Type B pancreatic cell (in vitro differentiated cells): Measurements from ENCODE around the gene B9D1. TPM values are rescaled to one million over a fixed set of nuclear protein-coding genes. Genes with fewer than 3 reads are reported as not detected.
A peak's percentile ranks its signal among the peaks of the same experiment; 100 is the strongest.

Experiments used
- DNase-seq: peaks from one replicate; pipeline ENCODE4 v3.0.0; 2021; ENCODE audit warnings: mixed read lengths; ENCODE audit not compliant: unreplicated experiment; ENCODE audit errors: extremely low spot score
- H3K27ac Mint-ChIP-seq: 2 replicates; pipeline ENCODE4 v1.8.0; 2021; ENCODE audit warnings: mild to moderate bottlenecking, mixed read lengths
- H3K27me3 Mint-ChIP-seq: 2 replicates; pipeline ENCODE4 v1.8.0; 2021; ENCODE audit warnings: mixed read lengths
- H3K36me3 Mint-ChIP-seq: 2 replicates; pipeline ENCODE4 v1.8.0; 2021; ENCODE audit warnings: mixed read lengths
- H3K4me1 Mint-ChIP-seq: one replicate; pipeline ENCODE4 v1.8.0; 2021; ENCODE audit warnings: mixed read lengths; ENCODE audit not compliant: unreplicated experiment
- H3K4me3 Mint-ChIP-seq: 2 replicates; pipeline ENCODE4 v1.8.0; 2021; ENCODE audit warnings: mild to moderate bottlenecking, mixed read lengths
- H3K9me3 Mint-ChIP-seq: 2 replicates; pipeline ENCODE4 v1.8.0; 2021; ENCODE audit warnings: mixed read lengths
- total RNA-seq: library from RNA; stranded (reverse); gene quantifications from 2 replicates; pipeline ENCODE4 v1.2.1, GENCODE V29; 2021; ENCODE audit warnings: low replicate concordance
- TF ChIP-seq, protein P1 (sequence below): fragments of 200-600 bp; sonication (generic); conservative IDR thresholded peaks from 2 replicates; pipeline ENCODE4 v1.5.0; 2021; ENCODE audit warnings: antibody characterized with exemption, mild to moderate bottlenecking

The B9D1 gene
- total RNA-seq, 1 donor from 2014 or later: 23.2 TPM

GRCh38 chr17:19383681-19384470, 21.4 kb upstream of the B9D1 start:
- H3K27ac Mint-ChIP-seq: peak overlapping the region; percentile 68
- DNase-seq: no peak
- H3K36me3 Mint-ChIP-seq: peaks cover 19% of the 10 kb centered on the region
- TF ChIP-seq, protein P1, sequence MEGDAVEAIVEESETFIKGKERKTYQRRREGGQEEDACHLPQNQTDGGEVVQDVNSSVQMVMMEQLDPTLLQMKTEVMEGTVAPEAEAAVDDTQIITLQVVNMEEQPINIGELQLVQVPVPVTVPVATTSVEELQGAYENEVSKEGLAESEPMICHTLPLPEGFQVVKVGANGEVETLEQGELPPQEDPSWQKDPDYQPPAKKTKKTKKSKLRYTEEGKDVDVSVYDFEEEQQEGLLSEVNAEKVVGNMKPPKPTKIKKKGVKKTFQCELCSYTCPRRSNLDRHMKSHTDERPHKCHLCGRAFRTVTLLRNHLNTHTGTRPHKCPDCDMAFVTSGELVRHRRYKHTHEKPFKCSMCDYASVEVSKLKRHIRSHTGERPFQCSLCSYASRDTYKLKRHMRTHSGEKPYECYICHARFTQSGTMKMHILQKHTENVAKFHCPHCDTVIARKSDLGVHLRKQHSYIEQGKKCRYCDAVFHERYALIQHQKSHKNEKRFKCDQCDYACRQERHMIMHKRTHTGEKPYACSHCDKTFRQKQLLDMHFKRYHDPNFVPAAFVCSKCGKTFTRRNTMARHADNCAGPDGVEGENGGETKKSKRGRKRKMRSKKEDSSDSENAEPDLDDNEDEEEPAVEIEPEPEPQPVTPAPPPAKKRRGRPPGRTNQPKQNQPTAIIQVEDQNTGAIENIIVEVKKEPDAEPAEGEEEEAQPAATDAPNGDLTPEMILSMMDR: no peak
- no peaks in the 10 kb centered on the region for H3K9me3 Mint-ChIP-seq
- peak overlapping the region; percentile 67 for H3K4me3 Mint-ChIP-seq
- no peaks in the 10 kb centered on the region for H3K27me3 Mint-ChIP-seq
- peaks cover 43% of the 10 kb centered on the region for H3K4me1 Mint-ChIP-seq

GRCh38 chr17:19382531-19383444, 20.3 kb upstream of the B9D1 start:
- Mint-ChIP-seq H3K27ac (no peak overlapping the region), H3K36me3 (peaks cover 19% of the 10 kb centered on the region)
- TF ChIP-seq, protein P1: no peak

DNA sequence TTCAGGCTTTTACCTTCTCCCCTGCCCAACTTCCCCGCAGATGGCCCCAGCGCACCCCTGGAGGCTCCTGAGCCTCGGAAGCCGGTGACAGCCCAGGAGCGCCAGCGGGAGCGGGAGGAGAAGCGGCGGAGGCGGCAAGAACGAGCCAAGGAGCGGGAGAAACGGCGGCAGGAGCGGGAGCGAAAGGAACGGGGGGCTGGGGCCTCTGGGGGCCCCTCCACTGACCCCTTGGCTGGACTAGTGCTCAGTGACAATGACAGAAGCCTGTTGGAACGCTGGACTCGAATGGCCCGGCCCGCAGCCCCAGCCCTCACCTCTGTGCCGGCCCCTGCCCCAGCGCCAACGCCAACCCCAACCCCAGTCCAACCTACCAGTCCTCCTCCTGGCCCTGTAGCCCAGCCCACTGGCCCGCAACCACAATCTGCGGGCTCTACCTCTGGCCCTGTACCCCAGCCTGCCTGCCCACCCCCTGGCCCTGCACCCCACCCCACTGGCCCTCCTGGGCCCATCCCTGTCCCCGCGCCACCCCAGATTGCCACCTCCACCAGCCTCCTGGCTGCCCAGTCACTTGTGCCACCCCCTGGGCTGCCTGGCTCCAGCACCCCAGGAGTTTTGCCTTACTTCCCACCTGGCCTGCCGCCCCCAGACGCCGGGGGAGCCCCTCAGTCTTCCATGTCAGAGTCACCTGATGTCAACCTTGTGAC, 19.4 kb upstream of the B9D1 start:
- Mint-ChIP-seq H3K4me1 (peaks cover 36% of the 10 kb centered on the region), H3K36me3 (peaks cover 19% of the 10 kb centered on the region), H3K27ac (no peak overlapping the region), H3K27me3 (no peaks in the 10 kb centered on the region), H3K4me3 (no peak overlapping the region), H3K9me3 (no peaks in the 10 kb centered on the region)
- no peak for DNase-seq
- TF ChIP-seq, protein P1: no peak

More at GRCh38 chr17:19382531-19383444, 20.3 kb upstream of the B9D1 start:
- Mint-ChIP-seq H3K4me3 (no peak overlapping the region), H3K9me3 (no peaks in the 10 kb centered on the region), H3K27me3 (no peaks in the 10 kb centered on the region), H3K4me1 (peaks cover 38% of the 10 kb centered on the region)
- no peak for DNase-seq

GRCh38 chr17:19381361-19381740, 18.8 kb upstream of the B9D1 start:
- H3K27ac Mint-ChIP-seq: no peak overlapping the region
- DNase-seq: no peak
- peaks cover 36% of the 10 kb centered on the region for H3K4me1 Mint-ChIP-seq
- peaks cover 19% of the 10 kb centered on the region for H3K36me3 Mint-ChIP-seq
- no peaks in the 10 kb centered on the region for H3K9me3 Mint-ChIP-seq
- H3K4me3 Mint-ChIP-seq: no peak overlapping the region
- H3K27me3 Mint-ChIP-seq: no peaks in the 10 kb centered on the region
- TF ChIP-seq, protein P1: no peak

GRCh38 chr17:19380481-19381301, 18.2 kb upstream of the B9D1 start:
- no peaks in the 10 kb centered on the region for H3K9me3 Mint-ChIP-seq
- peaks cover 38% of the 10 kb centered on the region for H3K4me1 Mint-ChIP-seq
- no peak overlapping the region for H3K27ac Mint-ChIP-seq
- peaks cover 19% of the 10 kb centered on the region for H3K36me3 Mint-ChIP-seq
- DNase-seq: no peak
- TF ChIP-seq, protein P1: no peak
- H3K27me3 Mint-ChIP-seq: no peaks in the 10 kb centered on the region
- peak overlapping the region; percentile 68 for H3K4me3 Mint-ChIP-seq
